ENCODE data around the gene RTKN.

DNA sequence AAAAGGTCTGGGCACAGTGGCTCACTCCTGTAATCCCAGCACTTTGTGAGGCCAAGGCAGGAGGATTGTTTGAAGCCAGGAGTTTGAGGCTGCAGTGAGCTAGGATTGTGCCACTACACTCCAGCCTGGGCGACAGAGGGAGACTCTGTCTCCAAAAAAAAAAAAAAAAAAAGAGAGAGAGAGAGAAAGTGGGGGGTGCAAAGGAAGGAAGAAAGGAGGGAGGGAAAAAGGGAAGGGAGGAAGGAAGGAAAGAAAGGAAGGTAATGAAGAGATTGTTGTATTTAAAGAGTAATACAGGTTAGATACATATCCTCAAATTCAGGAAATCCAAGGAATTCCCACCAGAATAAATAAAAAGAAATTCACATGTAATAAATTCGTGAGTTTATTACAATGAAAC, 39.8 kb downstream of the RTKN start:
- TF ChIP-seq, protein P1, sequence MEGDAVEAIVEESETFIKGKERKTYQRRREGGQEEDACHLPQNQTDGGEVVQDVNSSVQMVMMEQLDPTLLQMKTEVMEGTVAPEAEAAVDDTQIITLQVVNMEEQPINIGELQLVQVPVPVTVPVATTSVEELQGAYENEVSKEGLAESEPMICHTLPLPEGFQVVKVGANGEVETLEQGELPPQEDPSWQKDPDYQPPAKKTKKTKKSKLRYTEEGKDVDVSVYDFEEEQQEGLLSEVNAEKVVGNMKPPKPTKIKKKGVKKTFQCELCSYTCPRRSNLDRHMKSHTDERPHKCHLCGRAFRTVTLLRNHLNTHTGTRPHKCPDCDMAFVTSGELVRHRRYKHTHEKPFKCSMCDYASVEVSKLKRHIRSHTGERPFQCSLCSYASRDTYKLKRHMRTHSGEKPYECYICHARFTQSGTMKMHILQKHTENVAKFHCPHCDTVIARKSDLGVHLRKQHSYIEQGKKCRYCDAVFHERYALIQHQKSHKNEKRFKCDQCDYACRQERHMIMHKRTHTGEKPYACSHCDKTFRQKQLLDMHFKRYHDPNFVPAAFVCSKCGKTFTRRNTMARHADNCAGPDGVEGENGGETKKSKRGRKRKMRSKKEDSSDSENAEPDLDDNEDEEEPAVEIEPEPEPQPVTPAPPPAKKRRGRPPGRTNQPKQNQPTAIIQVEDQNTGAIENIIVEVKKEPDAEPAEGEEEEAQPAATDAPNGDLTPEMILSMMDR (IDR thresholded peaks at IDR 0.05) = no peak
- TF ChIP-seq POLR2A (IDR thresholded peaks at IDR 0.05) = no peak
